Hepatocyte (in vitro differentiated cells): Measurements from ENCODE around the gene MAPK1.

Experiments used
- CTCF ChIP-seq: fragments of 200-600 bp; sonication (generic); IDR thresholded peaks from 2 replicates; pipeline ENCODE4 v1.5.1; 2016; ENCODE audit warnings: antibody characterized with exemption, mild to moderate bottlenecking; ENCODE audit not compliant: poor library complexity
- EZH2 ChIP-seq: fragments of 200-600 bp; sonication (generic); IDR thresholded peaks from 2 replicates; pipeline ENCODE4 v1.6.1; 2016; ENCODE audit warnings: antibody characterized with exemption, mild to moderate bottlenecking, borderline replicate concordance
- EZH2phosphoT487 ChIP-seq: fragments of 200-600 bp; sonication (generic); IDR thresholded peaks from one replicate; pipeline ENCODE4 v1.6.1; 2018; ENCODE audit warnings: antibody characterized with exemption, mild to moderate bottlenecking, low read depth, moderate library complexity; ENCODE audit not compliant: unreplicated experiment, severe bottlenecking

GRCh38 chr22:21758091-21758864 lies 109.2 kb downstream of the MAPK1 start:
- no peak for TF ChIP-seq CTCF
- TF ChIP-seq EZH2 = no peak
- TF ChIP-seq EZH2phosphoT487 = no peak
